Osteocyte (in vitro differentiated cells): Measurements from ENCODE around the gene SAMD1. TPM values are rescaled to one million over a fixed set of nuclear protein-coding genes. Genes with fewer than 3 reads are reported as not detected.

Experiments used
- DNase-seq: peaks from one replicate; pipeline ENCODE4 v3.0.0; 2021; ENCODE audit warnings: mixed read lengths; ENCODE audit not compliant: unreplicated experiment; ENCODE audit errors: extremely low spot score
- H3K27ac Mint-ChIP-seq: one replicate; pipeline ENCODE4 v1.8.0; 2021; ENCODE audit warnings: mild to moderate bottlenecking, mixed read lengths; ENCODE audit not compliant: unreplicated experiment
- H3K27me3 Mint-ChIP-seq: one replicate; pipeline ENCODE4 v1.8.0; 2021; ENCODE audit warnings: mixed read lengths; ENCODE audit not compliant: unreplicated experiment
- H3K36me3 Mint-ChIP-seq: one replicate; pipeline ENCODE4 v1.8.0; 2021; ENCODE audit warnings: mixed read lengths; ENCODE audit not compliant: unreplicated experiment
- H3K4me1 Mint-ChIP-seq: one replicate; pipeline ENCODE4 v1.8.0; 2021; ENCODE audit warnings: mixed read lengths; ENCODE audit not compliant: unreplicated experiment
- H3K4me3 Mint-ChIP-seq: one replicate; pipeline ENCODE4 v1.8.0; 2021; ENCODE audit warnings: mild to moderate bottlenecking, moderate library complexity, mixed read lengths; ENCODE audit not compliant: unreplicated experiment
- H3K9me3 Mint-ChIP-seq: one replicate; pipeline ENCODE4 v1.8.0; 2021; ENCODE audit warnings: mixed read lengths; ENCODE audit not compliant: unreplicated experiment
- total RNA-seq: library from RNA; stranded (reverse); gene quantifications from 2 replicates; pipeline ENCODE4 v1.2.1, GENCODE V29; 2021
- TF ChIP-seq, protein P1 (sequence below): fragments of 200-600 bp; sonication (generic); IDR thresholded peaks from 2 replicates; pipeline ENCODE4 v1.5.0; 2021; ENCODE audit warnings: antibody characterized with exemption, mild to moderate bottlenecking, moderate library complexity

The SAMD1 gene
- total RNA-seq, 1 donor from 2014 or later = 34.9 TPM

DNA sequence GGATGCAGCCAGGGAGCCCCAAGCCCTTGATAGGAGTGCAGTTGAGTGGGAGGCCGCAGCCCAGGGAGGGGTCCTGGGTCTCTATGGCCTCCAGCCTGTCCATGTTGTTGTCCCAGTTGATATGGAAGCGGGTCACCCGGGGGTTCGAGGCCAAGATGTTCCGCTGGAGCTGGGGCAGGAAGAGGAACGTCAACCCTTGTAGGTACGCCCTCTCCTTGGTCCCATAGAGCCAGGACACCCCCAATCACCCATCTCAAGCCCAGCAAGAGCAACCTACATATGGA is 29.9 kb upstream of the SAMD1 start:
- Mint-ChIP-seq H3K9me3 (no peaks in the 10 kb centered on the region), H3K27me3 (no peaks in the 10 kb centered on the region), H3K4me3 (no peak overlapping the region), H3K27ac (no peak overlapping the region), H3K4me1 (peaks cover 26% of the 10 kb centered on the region), H3K36me3 (no peaks in the 10 kb centered on the region)
- TF ChIP-seq, protein P1, sequence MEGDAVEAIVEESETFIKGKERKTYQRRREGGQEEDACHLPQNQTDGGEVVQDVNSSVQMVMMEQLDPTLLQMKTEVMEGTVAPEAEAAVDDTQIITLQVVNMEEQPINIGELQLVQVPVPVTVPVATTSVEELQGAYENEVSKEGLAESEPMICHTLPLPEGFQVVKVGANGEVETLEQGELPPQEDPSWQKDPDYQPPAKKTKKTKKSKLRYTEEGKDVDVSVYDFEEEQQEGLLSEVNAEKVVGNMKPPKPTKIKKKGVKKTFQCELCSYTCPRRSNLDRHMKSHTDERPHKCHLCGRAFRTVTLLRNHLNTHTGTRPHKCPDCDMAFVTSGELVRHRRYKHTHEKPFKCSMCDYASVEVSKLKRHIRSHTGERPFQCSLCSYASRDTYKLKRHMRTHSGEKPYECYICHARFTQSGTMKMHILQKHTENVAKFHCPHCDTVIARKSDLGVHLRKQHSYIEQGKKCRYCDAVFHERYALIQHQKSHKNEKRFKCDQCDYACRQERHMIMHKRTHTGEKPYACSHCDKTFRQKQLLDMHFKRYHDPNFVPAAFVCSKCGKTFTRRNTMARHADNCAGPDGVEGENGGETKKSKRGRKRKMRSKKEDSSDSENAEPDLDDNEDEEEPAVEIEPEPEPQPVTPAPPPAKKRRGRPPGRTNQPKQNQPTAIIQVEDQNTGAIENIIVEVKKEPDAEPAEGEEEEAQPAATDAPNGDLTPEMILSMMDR = no peak
- no peak for DNase-seq

DNA sequence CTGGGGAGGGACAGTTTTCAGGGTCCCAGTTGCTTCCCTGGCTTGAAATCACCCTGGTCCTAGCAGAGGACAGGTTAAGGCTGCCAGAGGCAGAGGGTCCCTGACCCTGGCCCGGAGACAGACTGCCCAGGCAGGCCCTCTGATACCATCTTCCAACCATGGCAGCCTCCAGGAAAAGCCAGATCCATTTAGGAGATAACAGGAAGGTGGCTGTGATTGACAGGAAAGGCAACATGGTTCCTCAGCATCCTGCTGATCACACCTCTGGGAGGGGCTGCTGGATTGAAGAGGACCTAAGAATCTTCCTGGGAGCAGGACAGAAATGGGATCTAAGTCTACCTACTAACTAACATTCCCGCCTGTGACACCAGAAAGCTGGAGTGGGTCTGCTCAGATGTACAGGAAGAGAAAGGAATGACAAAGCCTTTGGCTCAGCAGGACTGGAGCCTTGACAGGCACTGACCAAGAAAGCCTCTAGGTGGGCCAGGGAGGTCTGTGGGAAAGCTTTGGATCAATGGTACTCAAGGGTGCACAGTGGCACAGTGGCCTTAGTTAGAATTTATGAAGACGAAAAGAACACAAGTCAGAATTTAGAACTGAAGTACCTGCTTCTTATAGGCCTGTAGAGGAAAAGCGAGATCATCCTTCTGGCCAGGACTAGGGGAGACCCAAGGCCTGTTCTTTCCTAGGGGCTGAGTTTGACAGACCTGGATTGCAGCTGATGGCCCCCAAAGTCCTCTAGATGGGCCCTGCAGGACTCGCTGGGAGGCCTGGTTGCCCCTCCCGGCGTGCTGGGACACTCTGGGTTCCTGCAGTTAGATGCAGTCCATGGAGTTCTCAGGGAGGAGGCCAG is 29.3 kb upstream of the SAMD1 start:
- Mint-ChIP-seq H3K4me1 (peaks cover 28% of the 10 kb centered on the region), H3K27ac (peak overlapping the region; percentile 97), H3K4me3 (no peak overlapping the region), H3K9me3 (no peaks in the 10 kb centered on the region), H3K36me3 (no peaks in the 10 kb centered on the region), H3K27me3 (no peaks in the 10 kb centered on the region)
- TF ChIP-seq, protein P1 = no peak
- no peak for DNase-seq

DNA sequence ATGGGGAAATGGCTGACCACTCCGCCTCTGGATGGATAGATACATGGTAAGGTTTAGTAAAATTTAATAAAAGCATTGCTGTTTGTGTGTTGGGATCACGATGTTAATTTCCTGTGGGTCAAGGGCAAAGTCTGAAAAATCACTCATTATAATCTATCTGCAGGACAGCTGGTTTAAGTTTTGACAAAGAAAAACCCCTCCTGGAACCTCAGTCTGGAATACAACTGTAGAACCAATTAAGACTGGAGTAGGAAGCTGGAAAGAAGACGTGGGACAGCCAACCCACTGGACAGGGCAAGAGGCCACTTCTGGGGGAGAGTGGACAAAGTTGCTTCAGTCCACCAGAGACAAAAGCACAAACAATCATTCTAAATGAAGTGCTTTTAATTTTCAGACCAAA is 28.6 kb upstream of the SAMD1 start:
- no peaks in the 10 kb centered on the region for H3K36me3 Mint-ChIP-seq
- TF ChIP-seq, protein P1 = no peak
- no peaks in the 10 kb centered on the region for H3K27me3 Mint-ChIP-seq
- H3K4me1 Mint-ChIP-seq = peaks cover 29% of the 10 kb centered on the region
- no peak for DNase-seq
- H3K9me3 Mint-ChIP-seq = no peaks in the 10 kb centered on the region
- peak overlapping the region; percentile 79 for H3K4me3 Mint-ChIP-seq
- peak overlapping the region; percentile 97 for H3K27ac Mint-ChIP-seq

DNA sequence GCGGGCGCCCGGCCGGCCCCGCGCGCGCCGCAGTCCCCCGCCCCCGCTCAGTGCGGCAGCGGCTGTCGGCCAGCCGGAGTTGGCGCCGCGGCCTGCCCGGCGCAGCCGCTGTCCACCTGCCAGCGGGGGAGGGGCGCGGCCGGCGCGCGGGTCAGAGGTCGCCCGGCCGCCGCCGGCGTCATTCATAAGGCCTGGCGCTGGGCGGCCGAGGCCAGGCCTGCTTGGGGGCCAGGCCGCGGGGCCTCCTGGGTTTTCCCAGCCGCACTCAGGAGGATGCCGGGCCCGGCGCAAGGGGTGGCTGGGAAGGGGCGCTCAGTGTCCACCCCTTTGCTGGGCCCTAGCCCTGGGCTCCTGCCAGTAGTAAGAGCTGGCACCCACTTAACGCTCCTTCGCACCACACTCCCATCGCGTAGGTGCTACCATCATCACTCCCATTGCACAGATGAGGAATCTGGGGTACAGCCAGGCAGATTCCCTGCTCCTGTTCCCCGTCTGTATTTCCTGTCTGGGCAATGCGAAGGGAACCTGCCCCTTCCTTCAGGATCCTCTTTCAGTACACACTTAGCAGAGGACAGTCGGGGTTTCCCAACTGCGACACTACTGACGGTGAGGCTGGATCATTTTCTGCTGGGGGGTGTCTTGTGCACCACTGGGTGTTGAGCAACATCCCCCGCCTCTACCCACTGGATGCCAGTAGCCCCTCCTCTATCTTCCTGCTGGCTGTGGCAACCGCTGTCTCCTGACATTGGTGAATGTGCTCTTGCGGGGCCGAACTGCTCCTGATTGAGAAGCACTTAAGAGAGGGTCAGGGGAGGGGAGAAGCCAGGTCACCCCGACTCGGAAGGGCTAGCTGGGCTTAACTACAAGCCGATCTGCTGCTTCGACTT is 27.9 kb upstream of the SAMD1 start:
- H3K4me1 Mint-ChIP-seq = peaks cover 36% of the 10 kb centered on the region
- H3K27ac Mint-ChIP-seq = peak overlapping the region; percentile 97
- TF ChIP-seq, protein P1 = no peak
- no peaks in the 10 kb centered on the region for H3K9me3 Mint-ChIP-seq
- H3K4me3 Mint-ChIP-seq = peak overlapping the region; percentile 79
- H3K36me3 Mint-ChIP-seq = no peaks in the 10 kb centered on the region
- no peak for DNase-seq
- no peaks in the 10 kb centered on the region for H3K27me3 Mint-ChIP-seq

DNA sequence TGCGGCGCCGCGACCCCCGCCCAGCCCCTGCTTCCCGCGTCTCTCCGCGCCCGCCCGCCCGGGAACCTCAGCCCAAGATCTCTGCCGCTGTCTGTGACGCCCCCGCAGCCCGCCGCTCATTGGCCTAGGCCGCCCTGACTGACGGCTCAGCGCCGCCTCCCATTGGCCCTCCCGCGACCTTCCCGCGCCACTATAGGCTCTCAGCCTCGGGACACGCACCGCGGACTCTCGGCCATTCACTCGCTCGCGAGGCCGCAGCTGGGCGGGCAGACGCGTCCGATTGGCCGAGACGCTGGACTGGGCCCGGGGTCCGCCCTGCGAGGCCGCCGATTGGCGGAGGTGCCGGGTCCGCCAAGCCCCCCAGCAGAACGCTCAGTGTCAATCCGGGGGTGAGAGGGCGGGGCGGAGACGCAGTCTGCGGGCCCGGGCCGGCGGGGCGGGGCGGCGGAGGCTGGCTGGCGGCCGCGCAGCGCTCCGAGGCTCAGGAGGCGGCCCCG is 27.2 kb upstream of the SAMD1 start, which contains the start of gene PRKACA:
Gene PRKACA, minus strand, starts transcription at position 95 of the 497 bp plus-strand sequence. CDS start 215 bp downstream, outside the sequence.
- Mint-ChIP-seq H3K4me1 (peaks cover 42% of the 10 kb centered on the region), H3K36me3 (no peaks in the 10 kb centered on the region), H3K9me3 (no peaks in the 10 kb centered on the region), H3K27me3 (no peaks in the 10 kb centered on the region), H3K27ac (peak within 1 kb of the TSS; percentile 97), H3K4me3 (peak within 1 kb of the TSS; percentile 88)
- peak; percentile 100 for DNase-seq
- TF ChIP-seq, protein P1 = no peak
